Activated CD8-positive, alpha-beta T cell treated with anti-CD3 and anti-CD28 coated beads for 36 hours (primary cell): Measurements from ENCODE around the gene CYP51A1. TPM values are rescaled to one million over a fixed set of nuclear protein-coding genes. Genes with fewer than 3 reads are reported as not detected.
"Not testable (repeated sequence)": the region's sequence is repeated elsewhere in the genome, so short reads cannot be mapped to it uniquely, and the experiment has no call there.

ENCODE experiments used
- ATAC-seq: fragments of 200-7000 bp; cut with Tn5 transposase; one replicate; pipeline ENCODE4 v1.10.0; 2021; ENCODE audit warnings: mild to moderate bottlenecking, moderate library complexity
- CTCF ChIA-PET: fragments of 350-600 bp; sonication (Branson Sonifier 250); formaldehyde crosslinking; loops from one replicate; lab custom pipeline; 2021; ENCODE audit warnings: antibody characterized with exemption; lab: Charles Lee
- POLR2A ChIA-PET: fragments of 350-600 bp; sonication (Branson Sonifier 250); formaldehyde crosslinking; loops from one replicate; lab custom pipeline; 2021; ENCODE audit warnings: antibody characterized with exemption; lab: Charles Lee
- DNase-seq: peaks from one replicate; pipeline ENCODE4 v3.0.0-alpha.2; 2020
- H3K27ac Mint-ChIP-seq: one replicate; pipeline ENCODE4 v1.8.0; 2021; ENCODE audit warnings: mild to moderate bottlenecking, mixed read lengths
- H3K27me3 Mint-ChIP-seq: one replicate; pipeline ENCODE4 v1.8.0; 2021; ENCODE audit warnings: mixed read lengths
- H3K36me3 Mint-ChIP-seq: one replicate; pipeline ENCODE4 v1.8.0; 2021; ENCODE audit warnings: low read depth, mixed read lengths
- H3K4me1 Mint-ChIP-seq: one replicate; pipeline ENCODE4 v1.8.0; 2021; ENCODE audit warnings: low read depth, mixed read lengths
- H3K4me3 Mint-ChIP-seq: one replicate; pipeline ENCODE4 v1.8.0; 2021; ENCODE audit warnings: mild to moderate bottlenecking, moderate library complexity, mixed read lengths
- H3K9me3 Mint-ChIP-seq: one replicate; pipeline ENCODE4 v1.8.0; 2021; ENCODE audit warnings: mixed read lengths
- CTCF ChIP-seq: fragments of 200-600 bp; IDR thresholded peaks from one replicate; pipeline ENCODE4 v1.8.0; 2022; ENCODE audit warnings: antibody characterized with exemption, mild to moderate bottlenecking
- intact Hi-C: fragments of 100-400 bp; cut with micrococcal nuclease; formaldehyde crosslinking; loops from one replicate; pipeline ENCODE4 v1.10.0; 2022
- total RNA-seq, 2 experiments: library from RNA; stranded (reverse); gene quantifications; one replicate each; pipeline ENCODE4 v1.2.3, GENCODE V29; 2021

The CYP51A1 gene
- total RNA-seq, 2 experiments from 2014 or later, result 54.8 to 57.2 TPM

DNA sequence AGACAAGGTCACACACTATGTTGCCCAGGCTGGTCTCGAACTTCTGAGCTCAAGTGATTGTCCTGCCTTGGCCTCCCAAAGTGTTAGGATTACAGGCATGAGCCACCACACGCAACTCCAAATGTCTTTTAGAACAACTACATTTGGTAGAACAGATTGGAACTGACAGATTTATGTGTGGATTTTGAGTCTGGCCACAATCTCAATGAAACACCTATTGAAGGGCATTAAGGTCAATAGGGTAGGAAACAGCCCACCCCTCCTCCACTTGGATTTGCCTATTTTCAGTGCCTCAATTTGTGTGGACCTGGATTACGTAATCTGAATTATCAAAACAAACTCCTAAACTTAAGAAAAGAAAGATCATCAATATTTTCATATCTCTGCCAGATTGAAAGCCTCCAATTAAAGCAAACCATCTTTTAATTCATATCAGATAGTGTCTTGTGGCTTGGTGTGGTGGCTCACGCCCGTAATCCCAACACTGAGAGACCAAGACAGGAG is 15.5 kb upstream of the CYP51A1 start:
- no peaks in the 10 kb centered on the region for H3K27me3 Mint-ChIP-seq
- CTCF ChIA-PET, result no interaction called here
- intact Hi-C loops, result no loop called here

DNA sequence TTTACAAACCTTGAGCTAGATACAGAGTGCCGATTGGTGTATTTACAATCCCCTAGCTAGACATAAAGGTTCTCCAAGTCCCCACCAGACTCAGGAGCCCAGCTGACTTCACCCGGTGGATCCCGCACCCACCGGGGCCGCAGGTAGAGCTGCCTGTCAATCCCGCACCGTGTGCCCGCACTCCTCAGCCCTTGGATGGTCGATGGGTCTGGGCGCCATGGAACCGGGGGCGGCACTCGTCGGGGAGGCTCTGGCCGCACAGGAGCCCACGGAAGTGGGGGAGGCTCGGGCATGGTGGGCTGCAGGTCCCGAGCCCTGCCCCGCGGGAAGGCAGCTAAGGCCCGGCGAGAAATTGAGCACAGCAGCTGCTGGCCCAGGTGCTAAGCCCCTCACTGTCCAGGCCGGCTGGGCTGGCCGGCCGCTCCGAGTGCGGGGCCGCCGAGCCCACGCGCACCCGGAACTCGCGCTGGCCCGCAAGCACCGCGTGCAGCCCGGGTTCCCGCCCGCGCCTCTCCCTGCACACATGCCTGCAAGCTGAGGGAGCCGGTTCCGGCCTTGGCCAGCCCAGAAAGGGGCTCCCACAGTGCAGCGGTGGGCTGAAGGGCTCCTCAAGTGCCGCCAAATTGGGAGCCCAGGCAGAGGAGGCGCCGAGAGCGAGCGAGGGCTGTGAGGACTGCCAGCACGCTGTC is 9.1 kb upstream of the CYP51A1 start:
- H3K4me1 Mint-ChIP-seq, H3K27me3 Mint-ChIP-seq, ATAC-seq, DNase-seq, POLR2A ChIA-PET, intact Hi-C loops, H3K36me3 Mint-ChIP-seq, H3K27ac Mint-ChIP-seq, H3K9me3 Mint-ChIP-seq, H3K4me3 Mint-ChIP-seq, CTCF ChIA-PET: not testable (repeated sequence)

More for the DNA sequence above, 15.5 kb upstream of the CYP51A1 start:
- Mint-ChIP-seq H3K4me3 (no peak overlapping the region), H3K27ac (no peak overlapping the region), H3K4me1 (no peaks in the 10 kb centered on the region), H3K36me3 (no peaks in the 10 kb centered on the region), H3K9me3 (no peaks in the 10 kb centered on the region)
- ATAC-seq (no peak), DNase-seq (no peak)
- no peak for TF ChIP-seq CTCF
- POLR2A ChIA-PET, result no interaction called here

DNA sequence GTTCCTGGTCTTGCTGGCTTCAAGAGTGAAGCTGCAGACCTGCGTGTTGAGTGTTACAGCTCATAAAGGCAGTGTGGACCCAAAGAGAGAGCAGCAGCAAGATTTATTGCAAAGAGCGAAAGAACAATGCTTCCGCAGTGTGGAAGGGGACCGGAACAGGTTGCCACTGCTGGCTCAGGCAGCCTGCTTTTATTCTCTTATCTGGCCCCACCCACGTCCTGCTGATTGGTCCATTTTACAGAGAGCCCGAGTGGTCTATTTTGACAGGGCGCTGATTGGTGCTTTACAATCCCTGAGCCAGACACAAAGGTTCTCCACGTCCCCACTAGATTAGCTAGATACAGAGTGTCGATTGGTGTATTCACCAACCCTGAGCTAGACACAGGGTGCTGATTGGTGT is 8.5 kb upstream of the CYP51A1 start:
- ATAC-seq, POLR2A ChIA-PET, intact Hi-C loops, H3K4me3 Mint-ChIP-seq, H3K27me3 Mint-ChIP-seq, H3K4me1 Mint-ChIP-seq, CTCF ChIA-PET, H3K9me3 Mint-ChIP-seq, DNase-seq, H3K27ac Mint-ChIP-seq, H3K36me3 Mint-ChIP-seq: not testable (repeated sequence)

GRCh38 chr7:92141161-92141560 is 6.9 kb upstream of the CYP51A1 start:
- Mint-ChIP-seq H3K27ac (no peak overlapping the region), H3K4me3 (no peak overlapping the region), H3K27me3 (no peaks in the 10 kb centered on the region), H3K36me3 (no peaks in the 10 kb centered on the region), H3K9me3 (no peaks in the 10 kb centered on the region), H3K4me1 (peaks cover 3% of the 10 kb centered on the region)
- ATAC-seq (no peak), DNase-seq (no peak)
- intact Hi-C loops, result no loop called here
- no peak for TF ChIP-seq CTCF
- POLR2A ChIA-PET, result no interaction called here
- CTCF ChIA-PET, result no interaction called here

DNA sequence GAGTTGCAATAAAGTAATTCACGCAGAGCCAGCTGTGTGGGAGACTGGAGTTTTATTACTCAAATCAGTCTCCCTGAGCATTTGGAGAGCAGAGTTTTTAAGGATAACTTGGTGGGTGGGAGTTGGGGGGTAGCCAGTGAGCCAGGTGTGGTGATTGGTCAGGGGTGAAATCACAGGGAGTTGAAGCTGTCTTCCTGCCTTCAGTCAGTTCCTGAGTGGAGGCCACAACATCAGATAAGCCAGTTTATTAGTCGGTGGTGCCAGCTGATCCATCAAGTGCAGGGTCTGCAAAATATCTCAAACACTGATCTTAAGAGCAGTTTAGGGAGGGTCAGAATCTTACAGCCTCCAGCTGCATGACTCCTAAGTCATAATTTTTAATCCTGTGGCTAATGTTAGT is 3.3 kb upstream of the CYP51A1 start:
- Mint-ChIP-seq H3K36me3 (peaks cover 6% of the 10 kb centered on the region), H3K27ac (no peak overlapping the region), H3K27me3 (no peaks in the 10 kb centered on the region), H3K9me3 (no peaks in the 10 kb centered on the region), H3K4me1 (peaks cover 14% of the 10 kb centered on the region), H3K4me3 (no peak overlapping the region)
- TF ChIP-seq CTCF, result no peak
- intact Hi-C loops, result no loop called here
- ATAC-seq (no peak), DNase-seq (no peak)
- POLR2A ChIA-PET, result interaction anchor here (0.8 to 1.4 kb wide), 2 partner anchors 12 to 310 kb away, joined by 3 read pairs; partner anchors contain the start of gene GATAD1
- CTCF ChIA-PET, result interaction anchor here (1.3 kb wide), 1 partner anchor 309 kb away, joined by 3 read pairs; no protein-coding TSS in a partner anchor
